HG03103 (cell line): Measurements from ENCODE around the gene GRAP2.

Experiments
- ATAC-seq: cut with Tn5 transposase; IDR thresholded peaks from one replicate; pipeline ENCODE4 v1.9.1; 2021; ENCODE audit warnings: low read depth; ENCODE audit not compliant: unreplicated experiment

Gene GRAP2

GRCh38 chr22:40007853-40008710 is 107.2 kb downstream of the GRAP2 start:
- ATAC-seq: no peak

- no peak for ATAC-seq
Measured at GRCh38 chr22:40008726-40009291, 107.9 kb downstream of the GRAP2 start.

GRCh38 chr22:40009292-40009774 is 108.4 kb downstream of the GRAP2 start:
- ATAC-seq: no peak

- ATAC-seq: no peak
Measured at GRCh38 chr22:40009951-40010671, 109.2 kb downstream of the GRAP2 start.

- ATAC-seq: no peak
Measured at GRCh38 chr22:40010746-40011145, 109.9 kb downstream of the GRAP2 start.

- no peak for ATAC-seq
Measured at GRCh38 chr22:40014667-40015248, 113.9 kb downstream of the GRAP2 start.

GRCh38 chr22:40015358-40015976 is 114.6 kb downstream of the GRAP2 start:
- no peak for ATAC-seq

- no peak for ATAC-seq
Measured at GRCh38 chr22:40018051-40018450, 117.2 kb downstream of the GRAP2 start.

- ATAC-seq: no peak
Measured at GRCh38 chr22:40019100-40019499, 118.2 kb downstream of the GRAP2 start.

GRCh38 chr22:40020956-40021355 is 120.1 kb downstream of the GRAP2 start:
- ATAC-seq: no peak

- no peak for ATAC-seq
Measured at GRCh38 chr22:40021401-40022000, 120.6 kb downstream of the GRAP2 start.

- ATAC-seq: no peak
Measured at GRCh38 chr22:40022536-40023240, 121.8 kb downstream of the GRAP2 start.
